ENCODE results near the gene AMOTL1. TPM values are rescaled to one million over a fixed set of nuclear protein-coding genes. Genes with fewer than 3 reads are reported as not detected.

AMOTL1 gene
- total and polyA plus RNA-seq, 12 donors, result 3.0 to 26.7 (median 19.5) TPM

DNA sequence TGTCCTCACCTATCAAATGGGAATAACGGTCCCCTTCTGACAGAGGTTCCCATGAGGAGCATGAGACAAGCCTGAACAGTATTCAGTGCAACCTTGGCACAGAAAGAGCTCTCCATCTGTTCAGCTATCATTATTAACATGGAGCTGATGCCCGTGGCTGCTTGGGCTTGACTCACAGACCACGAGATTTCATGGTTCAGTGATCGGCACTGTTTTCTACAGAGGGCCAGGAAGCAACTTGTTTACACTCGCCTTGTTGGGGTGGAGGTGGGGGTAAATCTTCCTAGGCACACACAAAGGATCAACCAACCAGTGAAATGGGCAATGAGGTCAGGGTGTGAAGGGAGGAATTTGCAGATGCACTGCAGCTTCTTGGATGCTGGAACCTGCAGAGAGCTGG is 117.0 kb downstream of the AMOTL1 start:
- 65 to 73% (median 66%) methylated on average over 4 to 5 of the region's 5 CpGs for WGBS, 4 donors
- H3K4me1 ChIP-seq (replicated peaks in 1 of 2), result no peaks in the 10 kb centered on the region
- intact Hi-C loops (cut with DNase I), result no loop called here
- no peaks in the 10 kb centered on the region for H3K9me3 ChIP-seq (replicated peaks in 1 of 3)
- no peak overlapping the region for H3K4me3 ChIP-seq
- H3K27ac ChIP-seq, result no peak overlapping the region
- no peak for DNase-seq
- TF ChIP-seq, protein P1, sequence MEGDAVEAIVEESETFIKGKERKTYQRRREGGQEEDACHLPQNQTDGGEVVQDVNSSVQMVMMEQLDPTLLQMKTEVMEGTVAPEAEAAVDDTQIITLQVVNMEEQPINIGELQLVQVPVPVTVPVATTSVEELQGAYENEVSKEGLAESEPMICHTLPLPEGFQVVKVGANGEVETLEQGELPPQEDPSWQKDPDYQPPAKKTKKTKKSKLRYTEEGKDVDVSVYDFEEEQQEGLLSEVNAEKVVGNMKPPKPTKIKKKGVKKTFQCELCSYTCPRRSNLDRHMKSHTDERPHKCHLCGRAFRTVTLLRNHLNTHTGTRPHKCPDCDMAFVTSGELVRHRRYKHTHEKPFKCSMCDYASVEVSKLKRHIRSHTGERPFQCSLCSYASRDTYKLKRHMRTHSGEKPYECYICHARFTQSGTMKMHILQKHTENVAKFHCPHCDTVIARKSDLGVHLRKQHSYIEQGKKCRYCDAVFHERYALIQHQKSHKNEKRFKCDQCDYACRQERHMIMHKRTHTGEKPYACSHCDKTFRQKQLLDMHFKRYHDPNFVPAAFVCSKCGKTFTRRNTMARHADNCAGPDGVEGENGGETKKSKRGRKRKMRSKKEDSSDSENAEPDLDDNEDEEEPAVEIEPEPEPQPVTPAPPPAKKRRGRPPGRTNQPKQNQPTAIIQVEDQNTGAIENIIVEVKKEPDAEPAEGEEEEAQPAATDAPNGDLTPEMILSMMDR (IDR thresholded peaks at IDR 0.05), result no peak
- no peak for TF ChIP-seq POLR2A (IDR thresholded peaks at IDR 0.05)
- no peaks in the 10 kb centered on the region for H3K36me3 ChIP-seq (replicated peaks in 1 of 2)
- no peaks in the 10 kb centered on the region for H3K27me3 ChIP-seq

DNA sequence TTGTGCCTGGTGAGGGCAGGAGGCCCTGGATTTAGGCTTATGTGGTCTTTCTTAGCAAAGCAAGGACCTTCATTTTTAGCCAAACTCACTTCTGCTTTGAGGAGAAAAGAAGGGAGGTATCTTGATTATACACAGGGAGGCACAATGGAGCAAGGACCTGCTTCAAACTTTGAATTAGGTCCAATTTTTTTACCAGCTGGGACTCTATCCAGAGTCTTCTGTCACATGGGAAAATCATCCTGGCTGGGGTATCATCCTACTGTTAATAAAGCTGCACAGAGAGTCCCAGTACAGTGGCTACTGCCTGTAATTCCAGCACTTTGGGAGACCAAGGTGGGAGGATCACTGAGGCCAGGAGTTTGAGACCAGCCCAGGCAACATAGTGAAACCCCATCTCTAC is 117.4 kb downstream of the AMOTL1 start:
- no peak for DNase-seq
- Histone ChIP-seq H3K9me3 (replicated peaks in 1 of 3) (no peaks in the 10 kb centered on the region), H3K27me3 (no peaks in the 10 kb centered on the region), H3K4me1 (replicated peaks in 1 of 2) (no peaks in the 10 kb centered on the region), H3K36me3 (replicated peaks in 1 of 2) (no peaks in the 10 kb centered on the region), H3K27ac (no peak overlapping the region), H3K4me3 (no peak overlapping the region)
- TF ChIP-seq, protein P1 (IDR thresholded peaks at IDR 0.05), result no peak
- TF ChIP-seq POLR2A (IDR thresholded peaks at IDR 0.05), result no peak
- intact Hi-C loops (cut with DNase I), result no loop called here

DNA sequence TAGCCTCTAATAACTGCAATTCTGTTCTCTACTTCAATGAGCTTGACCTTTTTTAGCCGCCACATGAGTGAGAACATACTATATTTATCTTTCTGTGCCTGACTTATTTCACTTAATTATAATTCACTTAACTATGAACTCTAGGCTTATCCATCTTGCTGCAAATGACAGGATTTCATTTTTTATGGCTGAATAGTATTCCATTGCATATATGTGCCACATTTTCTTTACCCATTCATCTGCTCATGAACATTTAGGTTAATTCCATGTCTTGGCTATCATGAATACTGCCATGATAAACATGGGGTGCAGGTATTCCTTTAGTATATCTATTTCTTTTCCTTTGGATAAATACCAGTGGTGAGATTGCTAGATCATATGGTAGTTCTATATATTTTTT is 120.0 kb downstream of the AMOTL1 start:
- no peaks in the 10 kb centered on the region for H3K27me3 ChIP-seq
- 0% methylated on average over 1 of the region's 1 CpG; no CpG with 5 or more reads in 2 of the 4 donors for WGBS, 4 donors
- H3K9me3 ChIP-seq (replicated peaks in 1 of 3), result no peaks in the 10 kb centered on the region
- no peak for DNase-seq
- no peak overlapping the region for H3K27ac ChIP-seq
- intact Hi-C loops (cut with DNase I), result no loop called here
- no peaks in the 10 kb centered on the region for H3K4me1 ChIP-seq (replicated peaks in 1 of 2)
- H3K4me3 ChIP-seq, result no peak overlapping the region
- no peaks in the 10 kb centered on the region for H3K36me3 ChIP-seq (replicated peaks in 1 of 2)
- TF ChIP-seq, protein P1 (IDR thresholded peaks at IDR 0.05), result no peak

- H3K27ac ChIP-seq, result no peak overlapping the region
Measured at GRCh38 chr11:94895451-94895850, 127.3 kb downstream of the AMOTL1 start.

More at GRCh38 chr11:94895451-94895850, 127.3 kb downstream of the AMOTL1 start:
- Histone ChIP-seq H3K36me3 (replicated peaks in 1 of 2) (no peaks in the 10 kb centered on the region), H3K4me3 (no peak overlapping the region), H3K4me1 (replicated peaks in 1 of 2) (peaks cover 0 to 5% of the 10 kb centered on the region in 2 donors), H3K27me3 (no peaks in the 10 kb centered on the region), H3K9me3 (replicated peaks in 1 of 3) (no peaks in the 10 kb centered on the region)
- 75 to 88% (median 78%) methylated on average over 2 of the region's 2 CpGs for WGBS, 4 donors
- intact Hi-C loops (cut with DNase I), result loop anchor here in 1 of 2 donors (5.0 to 10.0 kb wide), 3 partner anchors 108 to 371 kb away; no protein-coding TSS in a partner anchor
- DNase-seq, result no peak
- TF ChIP-seq, protein P1 (IDR thresholded peaks at IDR 0.05), result no peak
- no peak for TF ChIP-seq POLR2A (IDR thresholded peaks at IDR 0.05)

Measured in adrenal gland (tissue), 12 donors.